Adrenal gland (tissue), 12 donors: ENCODE results near the gene MANEAL. TPM values are rescaled to one million over a fixed set of nuclear protein-coding genes. Genes with fewer than 3 reads are reported as not detected.

Experiments
- DNase-seq, 7 donors: peaks; one replicate each; pipeline ENCODE4 v3.0.0-alpha.2; 2019 to 2020
- H3K27ac ChIP-seq, 5 donors: fragments of 200-600 bp; sonication (generic) in 4 of 5; 1 replicate in 3 of 5; 2 replicates in 2 of 5; pipeline versions ENCODE4 v1.5.1 to v1.8.0; 2016 to 2020; ENCODE audit warnings: mild to moderate bottlenecking in 1 of 5
- H3K27me3 ChIP-seq: fragments of 200-600 bp; 2 replicates; pipeline ENCODE4 v1.8.0; 2021
- H3K36me3 ChIP-seq, 2 donors: fragments of 200-600 bp; replicated peaks in 1 of 2; 1 replicate in 1 of 2; 2 replicates in 1 of 2; pipeline versions ENCODE4 v1.5.1 to v1.8.0; 2018 to 2022
- H3K4me1 ChIP-seq, 2 donors: fragments of 200-600 bp; replicated peaks in 1 of 2; 1 replicate in 1 of 2; 2 replicates in 1 of 2; pipeline versions ENCODE4 v1.5.1 to v1.8.0; 2018 to 2021
- H3K4me3 ChIP-seq, 4 donors: fragments of 200-600 bp; sonication (generic) in 3 of 4; one replicate each; pipeline ENCODE4 v1.5.1; 2016 to 2018
- H3K9me3 ChIP-seq, 3 donors: fragments of 200-600 bp; sonication (generic) in 1 of 3; replicated peaks in 1 of 3; 1 replicate in 2 of 3; 2 replicates in 1 of 3; pipeline versions ENCODE4 v1.5.1 to v1.8.0; 2016 to 2021
- CTCF ChIP-seq, 6 experiments: fragments of 450-650 bp in 4 of 6; fragments of 200-600 bp in 2 of 6; sonication (generic) in 1 of 6; IDR thresholded peaks; 1 replicate in 5 of 6; 2 replicates in 1 of 6; pipeline versions ENCODE4 v1.5.1 to v1.8.0; 2016 to 2021; ENCODE audit warnings: antibody characterized with exemption in 6 of 6, mild to moderate bottlenecking in 2 of 6, moderate library complexity in 1 of 6
- POLR2A ChIP-seq, 2 donors: fragments of 450-650 bp; IDR thresholded peaks; one replicate each; pipeline ENCODE4 v1.6.1; 2017; ENCODE audit warnings: antibody characterized with exemption in 2 of 2, mild to moderate bottlenecking in 2 of 2, moderate library complexity in 1 of 2
- WGBS, 4 donors: extraction: QIAGEN DNeasy Blood & Tissue Kit in 2 of 4; methylation state at CpG; one replicate each; pipeline versions ENCODE4 v1.1.5 to v1.1.7; 2013 to 2017; 5-methylcytosine and 5-hydroxymethylcytosine counted together
- intact Hi-C, 2 donors: fragments of 100-400 bp; cut with DNase I; formaldehyde crosslinking; loops; one replicate each; pipeline versions ENCODE4 v1.14.1 to v1.15.0; 2022 to 2023
- polyA plus RNA-seq, 3 donors: library from polyadenylated mRNA; stranded (reverse); fragments of 200-250 nt in 2 of 3; fragments of 350-450 nt in 1 of 3; fragmentation: Illumina TruSeq in 1 of 3; extraction: RNeasy Lipid Tissue Mini Kit (QIAGEN cat#74804) in 1 of 3; gene quantifications; one replicate each; pipeline ENCODE4 v1.2.3, GENCODE V29; 2013 to 2014
- total RNA-seq, 9 donors: library from RNA; depleted of rRNA in 4 of 9; stranded (reverse); fragments of >200 nt in 4 of 9; fragments of 120-200 nt in 1 of 9; fragmentation: NEBNext Ultra II Directional in 1 of 9; extraction: Animal tissue kit (Norgen Biotek cat#: 25700) in 1 of 9; gene quantifications; one replicate each; pipeline versions ENCODE4 v1.1.0 to v1.2.4, GENCODE V29; 2013 to 2023
- donor health status: healthy with polysubstance abuse.
- donor health status: Bipolar disorder and iron deficiency.
- donor health status: DM: yes; HTN: yes; CAD: no.
- donor health status: DM: no; HTN: no; CAD: no.
- donor health status: DM: no; HTN: no; CAD: no.
- donor health status: DM: yes; HTN: yes; CAD: no.

Gene MANEAL
- total and polyA plus RNA-seq, 12 donors: 4.0 to 13.1 (median 8.3) TPM

- Histone ChIP-seq H3K36me3 (no peaks in the 10 kb centered on the region), H3K9me3 (no peaks in the 10 kb centered on the region), H3K4me3 (no peak overlapping the region), H3K27me3 (peaks cover 31% of the 10 kb centered on the region), H3K27ac (no peak overlapping the region), H3K4me1 (no peaks in the 10 kb centered on the region)
- 68 to 78% (median 72%) methylated on average over 2 of the region's 2 CpGs for WGBS, 4 donors
- intact Hi-C loops: no loop called here
- DNase-seq: no peak
- TF ChIP-seq CTCF (IDR thresholded peaks at IDR 0.05) (no peak), POLR2A (IDR thresholded peaks at IDR 0.05) (no peak)
These were observed 34.2 kb upstream of the MANEAL start for GRCh38 chr1:37759451-37759850.

- H3K36me3 ChIP-seq: no peaks in the 10 kb centered on the region
- peaks cover 49% of the 10 kb centered on the region for H3K27me3 ChIP-seq
- no peaks in the 10 kb centered on the region for H3K4me1 ChIP-seq
- H3K4me3 ChIP-seq: no peak overlapping the region
- no peak for TF ChIP-seq CTCF (IDR thresholded peaks at IDR 0.05)
- no peak for TF ChIP-seq POLR2A (IDR thresholded peaks at IDR 0.05)
- no peaks in the 10 kb centered on the region for H3K9me3 ChIP-seq
- DNase-seq: no peak
- intact Hi-C loops: no loop called here
- no peak overlapping the region for H3K27ac ChIP-seq
- WGBS, 4 donors: 45 to 59% (median 52%) methylated on average over 9 to 68 of the region's 68 CpGs
These were observed 32.1 kb upstream of the MANEAL start for GRCh38 chr1:37761416-37762095.

- no peaks in the 10 kb centered on the region for H3K36me3 ChIP-seq
- DNase-seq: no peak
- no peak for TF ChIP-seq CTCF (IDR thresholded peaks at IDR 0.05)
- no peak for TF ChIP-seq POLR2A (IDR thresholded peaks at IDR 0.05)
- intact Hi-C loops: no loop called here
- no peak overlapping the region for H3K4me3 ChIP-seq
- H3K27me3 ChIP-seq: peaks cover 49% of the 10 kb centered on the region
- no peaks in the 10 kb centered on the region for H3K4me1 ChIP-seq
- H3K27ac ChIP-seq: no peak overlapping the region
- H3K9me3 ChIP-seq: no peaks in the 10 kb centered on the region
- WGBS, 4 donors: 46 to 70% (median 59%) methylated on average over 2 of the region's 2 CpGs
These were observed 31.1 kb upstream of the MANEAL start for GRCh38 chr1:37762516-37762915.

GRCh38 chr1:37763791-37764413 lies 29.7 kb upstream of the MANEAL start:
- no peak for DNase-seq
- Histone ChIP-seq H3K36me3 (no peaks in the 10 kb centered on the region), H3K4me1 (no peaks in the 10 kb centered on the region), H3K4me3 (no peak overlapping the region), H3K27ac (no peak overlapping the region), H3K27me3 (peaks cover 53% of the 10 kb centered on the region), H3K9me3 (no peaks in the 10 kb centered on the region)
- WGBS, 4 donors: 9 to 52% (median 17%) methylated on average over 4 to 25 of the region's 25 CpGs
- intact Hi-C loops: no loop called here
- TF ChIP-seq CTCF (IDR thresholded peaks at IDR 0.05) (no peak), POLR2A (IDR thresholded peaks at IDR 0.05) (no peak)
